SK-N-SH (cell line): Measurements from ENCODE around the gene MPDU1.

Source experiments
- USF1 ChIP-seq: IDR thresholded peaks from 2 replicates; pipeline ENCODE4 v1.4.0; 2012; ENCODE audit warnings: low read depth, borderline replicate concordance
- TF ChIP-seq, protein P1 (sequence below): fragments of 150-350 bp; IDR thresholded peaks from 2 replicates; pipeline ENCODE4 v1.6.1; 2016; ENCODE audit warnings: mild to moderate bottlenecking, low read depth, low read length

DNA sequence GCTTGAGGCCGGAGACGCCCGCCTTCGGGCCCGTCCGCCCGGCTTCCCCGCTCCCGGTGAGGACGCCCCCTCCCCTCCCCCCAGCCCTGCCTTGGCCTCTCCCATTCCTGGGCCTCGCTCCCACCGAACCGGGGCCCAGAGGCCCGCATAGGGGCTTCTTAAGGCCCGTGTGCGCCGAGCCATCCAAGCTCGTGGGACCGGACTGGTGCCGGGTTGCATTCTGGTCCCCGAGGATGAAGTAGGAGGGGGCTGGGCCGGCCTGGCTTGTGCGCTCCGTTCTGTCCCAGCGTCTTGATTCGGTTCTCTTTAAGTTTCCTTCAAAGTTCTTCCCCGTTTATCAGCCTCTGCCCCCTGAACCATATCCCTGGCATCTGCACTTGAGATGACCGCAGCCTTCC lies 21.4 kb upstream of the MPDU1 start:
- TF ChIP-seq USF1, result no peak
- TF ChIP-seq, protein P1, sequence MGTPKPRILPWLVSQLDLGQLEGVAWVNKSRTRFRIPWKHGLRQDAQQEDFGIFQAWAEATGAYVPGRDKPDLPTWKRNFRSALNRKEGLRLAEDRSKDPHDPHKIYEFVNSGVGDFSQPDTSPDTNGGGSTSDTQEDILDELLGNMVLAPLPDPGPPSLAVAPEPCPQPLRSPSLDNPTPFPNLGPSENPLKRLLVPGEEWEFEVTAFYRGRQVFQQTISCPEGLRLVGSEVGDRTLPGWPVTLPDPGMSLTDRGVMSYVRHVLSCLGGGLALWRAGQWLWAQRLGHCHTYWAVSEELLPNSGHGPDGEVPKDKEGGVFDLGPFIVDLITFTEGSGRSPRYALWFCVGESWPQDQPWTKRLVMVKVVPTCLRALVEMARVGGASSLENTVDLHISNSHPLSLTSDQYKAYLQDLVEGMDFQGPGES, result no peak
